Measurements from ENCODE around the gene INAFM1. TPM values are rescaled to one million over a fixed set of nuclear protein-coding genes. Genes with fewer than 3 reads are reported as not detected.
A peak's percentile ranks its signal among the peaks of the same experiment; 100 is the strongest.

Gene INAFM1
- total and polyA plus RNA-seq, 9 of the 15 experiments (the other 6 are each of a cell fraction or from before 2014, with no cell fraction given), result 0.71 to 30.9 (median 3.1) TPM

GRCh38 chr19:47240996-47241918 is 33.4 kb upstream of the INAFM1 start (continued):
- TF ChIP-seq HOMEZ (CRISPR knock-in tag; IDR thresholded peaks at IDR 0.05) (no peak), ELF2 (CRISPR knock-in tag; IDR thresholded peaks at IDR 0.05) (no peak), NKRF (IDR thresholded peaks at IDR 0.05; ENCODE audit: borderline replicate concordance) (peak; percentile 79), SOX6 (IDR thresholded peaks at IDR 0.05) (peak; percentile 14; the same call in 1 of the 2 replicates), EGR1 (conservative IDR thresholded peaks at IDR 0.05) (peak; percentile 84), TCF3 (CRISPR knock-in tag; IDR thresholded peaks at IDR 0.05) (no peak), TRIM24 (IDR thresholded peaks at IDR 0.05) (peak in 1 of 2 experiments; percentile 54; a peak in 3 of 4 replicates), TBL1XR1 (IDR thresholded peaks at IDR 0.05; ENCODE audit: low read length in 2 of 2) (peak; percentile 32 to 68; a peak in 1 of 4 replicates), ZNF592 (IDR thresholded peaks at IDR 0.05) (0 out of 2 replicates have a peak, but pooled peaks have one; percentile 56), ZHX1 (conservative IDR thresholded peaks at IDR 0.05; ENCODE audit: low read length) (no peak), ZNF197 (CRISPR knock-in tag; IDR thresholded peaks at IDR 0.05; ENCODE audit: low read depth) (no peak), BRF1 (IDR thresholded peaks at IDR 0.05; ENCODE audit: borderline replicate concordance, extremely low read depth, insufficient read length) (no peak), DLX4 (CRISPR knock-in tag; IDR thresholded peaks at IDR 0.05) (no peak)

Data from K562 (cell line).